HEK293 (cell line): ENCODE measurements around the gene SH3GL1.
A peak's percentile ranks its signal among the peaks of the same experiment; 100 is the strongest.

Experiments used
- CTCF ChIP-seq: fragments of 450-650 bp; formaldehyde crosslinking; IDR thresholded peaks from 2 replicates; pipeline ENCODE4 v1.5.1; 2016; ENCODE audit warnings: missing biosample characterization, missing genetic modification characterization
- FEZF1 ChIP-seq: fragments of 450-650 bp; formaldehyde crosslinking; IDR thresholded peaks from 2 replicates; pipeline ENCODE4 v1.5.1; 2016; ENCODE audit warnings: missing biosample characterization, missing genetic modification characterization
- GLI2 ChIP-seq: fragments of 450-650 bp; formaldehyde crosslinking; IDR thresholded peaks from 2 replicates; pipeline ENCODE4; 2017; ENCODE audit warnings: missing biosample characterization, missing genetic modification characterization, low read depth, borderline replicate concordance
- GLIS2 ChIP-seq: fragments of 450-650 bp; formaldehyde crosslinking; IDR thresholded peaks from 2 replicates; pipeline ENCODE4 v1.5.1; 2016; ENCODE audit warnings: missing biosample characterization, missing genetic modification characterization
- MYNN ChIP-seq: fragments of 450-650 bp; formaldehyde crosslinking; IDR thresholded peaks from 2 replicates; pipeline ENCODE4 v1.5.1; 2016; ENCODE audit warnings: missing biosample characterization, missing genetic modification characterization, borderline replicate concordance
- OVOL3 ChIP-seq: fragments of 450-650 bp; formaldehyde crosslinking; IDR thresholded peaks from 2 replicates; pipeline ENCODE4 v1.5.1; 2016; ENCODE audit warnings: missing biosample characterization, missing genetic modification characterization
- REPIN1 ChIP-seq: fragments of 450-650 bp; formaldehyde crosslinking; IDR thresholded peaks from 2 replicates; pipeline ENCODE4 v1.5.1; 2017; ENCODE audit warnings: missing biosample characterization, missing genetic modification characterization, low read depth
- SCRT1 ChIP-seq: fragments of 450-650 bp; formaldehyde crosslinking; IDR thresholded peaks from 2 replicates; pipeline ENCODE4 v1.5.1; 2016; ENCODE audit warnings: missing biosample characterization, missing genetic modification characterization, borderline replicate concordance
- ZBTB8A ChIP-seq: fragments of 450-650 bp; formaldehyde crosslinking; IDR thresholded peaks from 2 replicates; pipeline ENCODE4 v1.5.1; 2016; ENCODE audit warnings: missing biosample characterization, missing genetic modification characterization
- ZFP37 ChIP-seq: fragments of 450-650 bp; formaldehyde crosslinking; IDR thresholded peaks from 2 replicates; pipeline ENCODE4 v1.5.1; 2016; ENCODE audit warnings: missing biosample characterization, missing genetic modification characterization
- ZNF148 ChIP-seq: fragments of 450-650 bp; formaldehyde crosslinking; IDR thresholded peaks from 2 replicates; pipeline ENCODE4 v1.5.0; 2017; ENCODE audit warnings: missing biosample characterization, missing genetic modification characterization, borderline replicate concordance
- ZNF19 ChIP-seq: fragments of 450-650 bp; formaldehyde crosslinking; IDR thresholded peaks from 2 replicates; pipeline ENCODE4; 2016; ENCODE audit warnings: missing biosample characterization, missing genetic modification characterization, low read depth
- ZNF223 ChIP-seq: fragments of 450-650 bp; formaldehyde crosslinking; IDR thresholded peaks from 2 replicates; pipeline ENCODE4 v1.5.1; 2016; ENCODE audit warnings: missing biosample characterization, missing genetic modification characterization
- ZNF311 ChIP-seq: fragments of 450-650 bp; formaldehyde crosslinking; IDR thresholded peaks from 2 replicates; pipeline ENCODE4 v1.5.1; 2017; ENCODE audit warnings: missing biosample characterization, missing genetic modification characterization, borderline replicate concordance
- ZNF394 ChIP-seq: fragments of 450-650 bp; formaldehyde crosslinking; IDR thresholded peaks from 2 replicates; pipeline ENCODE4 v1.5.1; 2016; ENCODE audit warnings: missing biosample characterization, missing genetic modification characterization, mild to moderate bottlenecking, moderate library complexity, borderline replicate concordance
- ZNF423 ChIP-seq: fragments of 450-650 bp; formaldehyde crosslinking; IDR thresholded peaks from 2 replicates; pipeline ENCODE4 v1.5.1; 2016; ENCODE audit warnings: missing biosample characterization, missing genetic modification characterization
- ZNF488 ChIP-seq: fragments of 450-650 bp; formaldehyde crosslinking; IDR thresholded peaks from 2 replicates; pipeline ENCODE4 v1.5.1; 2016; ENCODE audit warnings: missing biosample characterization, missing genetic modification characterization
- ZNF561 ChIP-seq: fragments of 450-650 bp; IDR thresholded peaks from 2 replicates; pipeline ENCODE4 v1.5.1; 2018; ENCODE audit warnings: missing biosample characterization, missing genetic modification characterization, borderline replicate concordance
- ZSCAN4 ChIP-seq: fragments of 450-650 bp; formaldehyde crosslinking; IDR thresholded peaks from 2 replicates; pipeline ENCODE4 v1.5.1; 2017; ENCODE audit warnings: missing biosample characterization, missing genetic modification characterization
- TF ChIP-seq, protein P1 (sequence below): fragments of 450-650 bp; formaldehyde crosslinking; IDR thresholded peaks from 2 replicates; pipeline ENCODE4 v1.5.1; 2016; ENCODE audit warnings: missing biosample characterization, missing genetic modification characterization
- TF ChIP-seq, protein P2 (sequence below): fragments of 450-650 bp; formaldehyde crosslinking; IDR thresholded peaks from 2 replicates; pipeline ENCODE4 v1.5.1; 2016; ENCODE audit warnings: missing biosample characterization, missing genetic modification characterization, borderline replicate concordance
- TF ChIP-seq, protein P3 (sequence below): fragments of 450-650 bp; formaldehyde crosslinking; IDR thresholded peaks from 2 replicates; pipeline ENCODE4 v1.5.1; 2016; ENCODE audit warnings: missing biosample characterization, missing genetic modification characterization, borderline replicate concordance
- TF ChIP-seq, protein P4 (sequence below): fragments of 450-650 bp; formaldehyde crosslinking; IDR thresholded peaks from 2 replicates; pipeline ENCODE4 v1.5.1; 2016; ENCODE audit warnings: missing biosample characterization, missing genetic modification characterization, low read depth

The SH3GL1 gene

GRCh38 chr19:4361152-4362046 is 38.9 kb downstream of the SH3GL1 start (continued):
- TF ChIP-seq, protein P1, sequence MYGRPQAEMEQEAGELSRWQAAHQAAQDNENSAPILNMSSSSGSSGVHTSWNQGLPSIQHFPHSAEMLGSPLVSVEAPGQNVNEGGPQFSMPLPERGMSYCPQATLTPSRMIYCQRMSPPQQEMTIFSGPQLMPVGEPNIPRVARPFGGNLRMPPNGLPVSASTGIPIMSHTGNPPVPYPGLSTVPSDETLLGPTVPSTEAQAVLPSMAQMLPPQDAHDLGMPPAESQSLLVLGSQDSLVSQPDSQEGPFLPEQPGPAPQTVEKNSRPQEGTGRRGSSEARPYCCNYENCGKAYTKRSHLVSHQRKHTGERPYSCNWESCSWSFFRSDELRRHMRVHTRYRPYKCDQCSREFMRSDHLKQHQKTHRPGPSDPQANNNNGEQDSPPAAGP (tag by site-specific recombination), result no peak
- TF ChIP-seq OVOL3, result no peak
- TF ChIP-seq ZFP37, result no peak
- no peak for TF ChIP-seq GLI2 (tag by site-specific recombination)
- TF ChIP-seq ZNF488 (tag by site-specific recombination), result no peak
- 0 out of 2 replicates have a peak, but pooled peaks have one; percentile 36 for TF ChIP-seq GLIS2 (tag by site-specific recombination)
- TF ChIP-seq FEZF1 (tag by site-specific recombination), result no peak
- TF ChIP-seq ZBTB8A (tag by site-specific recombination), result no peak
- no peak for TF ChIP-seq MYNN (tag by site-specific recombination)
- TF ChIP-seq ZNF223 (tag by site-specific recombination), result no peak
- peak; percentile 75; the same call in 1 of the 2 replicates for TF ChIP-seq ZNF394 (tag by site-specific recombination)
- no peak for TF ChIP-seq ZNF19 (tag by site-specific recombination)
- TF ChIP-seq SCRT1 (tag by site-specific recombination), result no peak
- TF ChIP-seq ZNF561 (tag by site-specific recombination), result no peak
- TF ChIP-seq, protein P2, sequence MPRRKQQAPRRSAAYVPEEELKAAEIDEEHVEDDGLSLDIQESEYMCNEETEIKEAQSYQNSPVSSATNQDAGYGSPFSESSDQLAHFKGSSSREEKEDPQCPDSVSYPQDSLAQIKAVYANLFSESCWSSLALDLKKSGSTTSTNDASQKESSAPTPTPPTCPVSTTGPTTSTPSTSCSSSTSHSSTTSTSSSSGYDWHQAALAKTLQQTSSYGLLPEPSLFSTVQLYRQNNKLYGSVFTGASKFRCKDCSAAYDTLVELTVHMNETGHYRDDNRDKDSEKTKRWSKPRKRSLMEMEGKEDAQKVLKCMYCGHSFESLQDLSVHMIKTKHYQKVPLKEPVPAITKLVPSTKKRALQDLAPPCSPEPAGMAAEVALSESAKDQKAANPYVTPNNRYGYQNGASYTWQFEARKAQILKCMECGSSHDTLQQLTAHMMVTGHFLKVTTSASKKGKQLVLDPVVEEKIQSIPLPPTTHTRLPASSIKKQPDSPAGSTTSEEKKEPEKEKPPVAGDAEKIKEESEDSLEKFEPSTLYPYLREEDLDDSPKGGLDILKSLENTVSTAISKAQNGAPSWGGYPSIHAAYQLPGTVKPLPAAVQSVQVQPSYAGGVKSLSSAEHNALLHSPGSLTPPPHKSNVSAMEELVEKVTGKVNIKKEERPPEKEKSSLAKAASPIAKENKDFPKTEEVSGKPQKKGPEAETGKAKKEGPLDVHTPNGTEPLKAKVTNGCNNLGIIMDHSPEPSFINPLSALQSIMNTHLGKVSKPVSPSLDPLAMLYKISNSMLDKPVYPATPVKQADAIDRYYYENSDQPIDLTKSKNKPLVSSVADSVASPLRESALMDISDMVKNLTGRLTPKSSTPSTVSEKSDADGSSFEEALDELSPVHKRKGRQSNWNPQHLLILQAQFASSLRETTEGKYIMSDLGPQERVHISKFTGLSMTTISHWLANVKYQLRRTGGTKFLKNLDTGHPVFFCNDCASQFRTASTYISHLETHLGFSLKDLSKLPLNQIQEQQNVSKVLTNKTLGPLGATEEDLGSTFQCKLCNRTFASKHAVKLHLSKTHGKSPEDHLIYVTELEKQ, result no peak
- no peak for TF ChIP-seq ZNF148 (tag by site-specific recombination)
- TF ChIP-seq CTCF (tag by site-specific recombination), result no peak
- TF ChIP-seq, protein P3, sequence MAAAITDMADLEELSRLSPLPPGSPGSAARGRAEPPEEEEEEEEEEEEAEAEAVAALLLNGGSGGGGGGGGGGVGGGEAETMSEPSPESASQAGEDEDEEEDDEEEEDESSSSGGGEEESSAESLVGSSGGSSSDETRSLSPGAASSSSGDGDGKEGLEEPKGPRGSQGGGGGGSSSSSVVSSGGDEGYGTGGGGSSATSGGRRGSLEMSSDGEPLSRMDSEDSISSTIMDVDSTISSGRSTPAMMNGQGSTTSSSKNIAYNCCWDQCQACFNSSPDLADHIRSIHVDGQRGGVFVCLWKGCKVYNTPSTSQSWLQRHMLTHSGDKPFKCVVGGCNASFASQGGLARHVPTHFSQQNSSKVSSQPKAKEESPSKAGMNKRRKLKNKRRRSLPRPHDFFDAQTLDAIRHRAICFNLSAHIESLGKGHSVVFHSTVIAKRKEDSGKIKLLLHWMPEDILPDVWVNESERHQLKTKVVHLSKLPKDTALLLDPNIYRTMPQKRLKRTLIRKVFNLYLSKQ, result no peak
- TF ChIP-seq ZNF423 (tag by site-specific recombination), result 0 out of 2 replicates have a peak, but pooled peaks have one; percentile 20
- no peak for TF ChIP-seq ZSCAN4
- TF ChIP-seq ZNF311 (tag by site-specific recombination), result no peak
- TF ChIP-seq REPIN1 (tag by site-specific recombination), result no peak
- TF ChIP-seq, protein P4, sequence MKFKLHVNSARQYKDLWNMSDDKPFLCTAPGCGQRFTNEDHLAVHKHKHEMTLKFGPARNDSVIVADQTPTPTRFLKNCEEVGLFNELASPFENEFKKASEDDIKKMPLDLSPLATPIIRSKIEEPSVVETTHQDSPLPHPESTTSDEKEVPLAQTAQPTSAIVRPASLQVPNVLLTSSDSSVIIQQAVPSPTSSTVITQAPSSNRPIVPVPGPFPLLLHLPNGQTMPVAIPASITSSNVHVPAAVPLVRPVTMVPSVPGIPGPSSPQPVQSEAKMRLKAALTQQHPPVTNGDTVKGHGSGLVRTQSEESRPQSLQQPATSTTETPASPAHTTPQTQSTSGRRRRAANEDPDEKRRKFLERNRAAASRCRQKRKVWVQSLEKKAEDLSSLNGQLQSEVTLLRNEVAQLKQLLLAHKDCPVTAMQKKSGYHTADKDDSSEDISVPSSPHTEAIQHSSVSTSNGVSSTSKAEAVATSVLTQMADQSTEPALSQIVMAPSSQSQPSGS (tag by site-specific recombination), result 0 out of 2 replicates have a peak, but pooled peaks have one; percentile 6
